Measurements from ENCODE around the gene TBC1D13.
"Not testable (repeated sequence)": the region's sequence is repeated elsewhere in the genome, so short reads cannot be mapped to it uniquely, and the experiment has no call there.

TBC1D13 gene

GRCh38 chr9:128851779-128852600 lies 64.9 kb downstream of the TBC1D13 start:
- peak; percentile 23 for DNase-seq

GRCh38 chr9:128852646-128853045 lies 65.6 kb downstream of the TBC1D13 start:
- not testable (repeated sequence) for DNase-seq

- not testable (repeated sequence) for DNase-seq
Measured at GRCh38 chr9:128854454-128854853, 67.4 kb downstream of the TBC1D13 start.

- not testable (repeated sequence) for DNase-seq
Measured at GRCh38 chr9:128858476-128858875, 71.4 kb downstream of the TBC1D13 start.
